ENCODE data around the gene DDX10. TPM values are rescaled to one million over a fixed set of nuclear protein-coding genes. Genes with fewer than 3 reads are reported as not detected.

Gene DDX10
- total RNA-seq, 8 experiments from 2014 or later, result 16.0 to 67.6 (median 21.6) TPM

GRCh38 chr11:108901359-108901758 is 236.5 kb downstream of the DDX10 start:
- in situ Hi-C loops (cut with MboI; ENCODE audit: low pct_unique_long_range_greater_than_20kb in 2 of 9, low sequenced_read_pairs in 9 of 9, unreplicated experiment in 9 of 9), result no loop called here
- 83 to 100% (median 98%) methylated on average over 1 to 3 of the region's 3 CpGs for WGBS, 10 experiments

GRCh38 chr11:108902027-108902469 is 237.2 kb downstream of the DDX10 start:
- 50 to 100% (median 79%) methylated on average over 1 to 2 of the region's 2 CpGs for WGBS, 10 experiments
- no peak overlapping the region for H3K27ac ChIP-seq
- H3K4me1 ChIP-seq (replicated peaks in 1 of 2), result peaks cover 0 to 16% of the 10 kb centered on the region in 2 donors
- ATAC-seq (replicated peaks in 6 of 8), result no peak
- in situ Hi-C loops (cut with MboI; ENCODE audit: low pct_unique_long_range_greater_than_20kb in 2 of 9, low sequenced_read_pairs in 9 of 9, unreplicated experiment in 9 of 9), result no loop called here
- no peak overlapping the region for H3K4me3 ChIP-seq

More at GRCh38 chr11:108901359-108901758, 236.5 kb downstream of the DDX10 start:
- no peak for ATAC-seq (replicated peaks in 6 of 8)
- Histone ChIP-seq H3K4me3 (no peak overlapping the region), H3K27ac (no peak overlapping the region), H3K4me1 (replicated peaks in 1 of 2) (peaks cover 0 to 9% of the 10 kb centered on the region in 2 donors)

GRCh38 chr11:108904480-108904879 is 239.6 kb downstream of the DDX10 start:
- Histone ChIP-seq H3K4me1 (replicated peaks in 1 of 2) (peaks cover 0 to 24% of the 10 kb centered on the region in 2 donors), H3K27ac (no peak overlapping the region), H3K4me3 (no peak overlapping the region)
- ATAC-seq (replicated peaks in 6 of 8), result peak in 2 of 8 experiments; percentile 44 to 69
- in situ Hi-C loops (cut with MboI; ENCODE audit: low pct_unique_long_range_greater_than_20kb in 2 of 9, low sequenced_read_pairs in 9 of 9, unreplicated experiment in 9 of 9), result no loop called here
- WGBS, 10 experiments, result 14 to 88% (median 67%) methylated on average over 1 of the region's 1 CpG; no CpG with 5 or more reads in 3 of the 10 experiments

- Histone ChIP-seq H3K4me3 (no peak overlapping the region), H3K27ac (no peak overlapping the region), H3K4me1 (replicated peaks in 1 of 2) (peaks cover 0 to 27% of the 10 kb centered on the region in 2 donors)
- peak; percentile 51 to 78 (median 66) for ATAC-seq (replicated peaks in 6 of 8)
- in situ Hi-C loops (cut with MboI; ENCODE audit: low pct_unique_long_range_greater_than_20kb in 2 of 9, low sequenced_read_pairs in 9 of 9, unreplicated experiment in 9 of 9), result no loop called here
Observed at GRCh38 chr11:108906329-108906728, 241.5 kb downstream of the DDX10 start.

- WGBS, 10 experiments, result 0 to 100% (median 70%) methylated on average over 1 to 2 of the region's 2 CpGs
- peaks cover 0 to 27% of the 10 kb centered on the region in 2 donors for H3K4me1 ChIP-seq (replicated peaks in 1 of 2)
- H3K27ac ChIP-seq, result no peak overlapping the region
- peak in 4 of 8 experiments; percentile 6 to 97 (median 83) for ATAC-seq (replicated peaks in 6 of 8)
- in situ Hi-C loops (cut with MboI; ENCODE audit: low pct_unique_long_range_greater_than_20kb in 2 of 9, low sequenced_read_pairs in 9 of 9, unreplicated experiment in 9 of 9), result no loop called here
- no peak overlapping the region for H3K4me3 ChIP-seq
Observed at GRCh38 chr11:108906826-108907225, 242.0 kb downstream of the DDX10 start.

GRCh38 chr11:108909041-108909440 is 244.2 kb downstream of the DDX10 start:
- Histone ChIP-seq H3K27ac (no peak overlapping the region), H3K4me1 (replicated peaks in 1 of 2) (peaks cover 0 to 24% of the 10 kb centered on the region in 2 donors), H3K4me3 (no peak overlapping the region)
- in situ Hi-C loops (cut with MboI; ENCODE audit: low pct_unique_long_range_greater_than_20kb in 2 of 9, low sequenced_read_pairs in 9 of 9, unreplicated experiment in 9 of 9), result no loop called here
- 53% methylated on average over 2 of the region's 5 CpGs; no CpG with 5 or more reads in 9 of the 10 experiments for WGBS, 10 experiments
- ATAC-seq (replicated peaks in 6 of 8), result peak in 4 of 8 experiments; percentile 45 to 82 (median 70)

GRCh38 chr11:108909921-108910320 is 245.1 kb downstream of the DDX10 start:
- peaks cover 0 to 20% of the 10 kb centered on the region in 2 donors for H3K4me1 ChIP-seq (replicated peaks in 1 of 2)

GRCh38 chr11:108912581-108912980 is 247.7 kb downstream of the DDX10 start:
- in situ Hi-C loops (cut with MboI; ENCODE audit: low pct_unique_long_range_greater_than_20kb in 2 of 9, low sequenced_read_pairs in 9 of 9, unreplicated experiment in 9 of 9), result no loop called here
- peaks cover 0 to 10% of the 10 kb centered on the region in 2 donors for H3K4me1 ChIP-seq (replicated peaks in 1 of 2)
- H3K4me3 ChIP-seq, result no peak overlapping the region
- H3K27ac ChIP-seq, result no peak overlapping the region
- no peak for ATAC-seq (replicated peaks in 6 of 8)
- WGBS, 10 experiments, result 42 to 100% (median 100%) methylated on average over 1 of the region's 1 CpG

More at GRCh38 chr11:108909921-108910320, 245.1 kb downstream of the DDX10 start:
- in situ Hi-C loops (cut with MboI; ENCODE audit: low pct_unique_long_range_greater_than_20kb in 2 of 9, low sequenced_read_pairs in 9 of 9, unreplicated experiment in 9 of 9), result no loop called here
- H3K27ac ChIP-seq, result no peak overlapping the region
- ATAC-seq (replicated peaks in 6 of 8), result no peak
- WGBS, 10 experiments, result 83 to 100% (median 100%) methylated on average over 1 to 3 of the region's 3 CpGs; no CpG with 5 or more reads in 2 of the 10 experiments
- no peak overlapping the region for H3K4me3 ChIP-seq

- in situ Hi-C loops (cut with MboI; ENCODE audit: low pct_unique_long_range_greater_than_20kb in 2 of 9, low sequenced_read_pairs in 9 of 9, unreplicated experiment in 9 of 9), result no loop called here
- no peak for ATAC-seq (replicated peaks in 6 of 8)
- Histone ChIP-seq H3K27ac (no peak overlapping the region), H3K4me1 (replicated peaks in 1 of 2) (peaks cover 0 to 10% of the 10 kb centered on the region in 2 donors), H3K4me3 (no peak overlapping the region)
- WGBS, 10 experiments, result 70 to 100% (median 93%) methylated on average over 1 to 4 of the region's 4 CpGs
Observed at GRCh38 chr11:108913204-108913603, 248.3 kb downstream of the DDX10 start.

- WGBS, 10 experiments, result 58 to 100% (median 88%) methylated on average over 1 to 2 of the region's 2 CpGs; no CpG with 5 or more reads in 1 of the 10 experiments
- Histone ChIP-seq H3K4me1 (replicated peaks in 1 of 2) (peaks cover 0 to 4% of the 10 kb centered on the region in 2 donors), H3K27ac (no peak overlapping the region), H3K4me3 (no peak overlapping the region)
- peak in 1 of 8 experiments; percentile 43 for ATAC-seq (replicated peaks in 6 of 8)
- in situ Hi-C loops (cut with MboI; ENCODE audit: low pct_unique_long_range_greater_than_20kb in 2 of 9, low sequenced_read_pairs in 9 of 9, unreplicated experiment in 9 of 9), result no loop called here
Observed at GRCh38 chr11:108914211-108914610, 249.3 kb downstream of the DDX10 start.

GRCh38 chr11:108914981-108915380 is 250.1 kb downstream of the DDX10 start:
- in situ Hi-C loops (cut with MboI; ENCODE audit: low pct_unique_long_range_greater_than_20kb in 2 of 9, low sequenced_read_pairs in 9 of 9, unreplicated experiment in 9 of 9), result no loop called here
- no peak overlapping the region for H3K27ac ChIP-seq
- no peak overlapping the region for H3K4me3 ChIP-seq
- no peak for ATAC-seq (replicated peaks in 6 of 8)
- no peaks in the 10 kb centered on the region for H3K4me1 ChIP-seq (replicated peaks in 1 of 2)

GRCh38 chr11:108915666-108916065 is 250.8 kb downstream of the DDX10 start:
- H3K4me3 ChIP-seq, result no peak overlapping the region
- in situ Hi-C loops (cut with MboI; ENCODE audit: low pct_unique_long_range_greater_than_20kb in 2 of 9, low sequenced_read_pairs in 9 of 9, unreplicated experiment in 9 of 9), result no loop called here
- ATAC-seq (replicated peaks in 6 of 8), result no peak
- H3K27ac ChIP-seq, result no peak overlapping the region
- WGBS, 10 experiments, result 7 to 100% (median 81%) methylated on average over 1 to 2 of the region's 2 CpGs
- no peaks in the 10 kb centered on the region for H3K4me1 ChIP-seq (replicated peaks in 1 of 2)

- in situ Hi-C loops (cut with MboI; ENCODE audit: low pct_unique_long_range_greater_than_20kb in 2 of 9, low sequenced_read_pairs in 9 of 9, unreplicated experiment in 9 of 9), result no loop called here
- WGBS, 10 experiments, result 27 to 100% (median 71%) methylated on average over 1 of the region's 1 CpG; no CpG with 5 or more reads in 2 of the 10 experiments
- ATAC-seq (replicated peaks in 6 of 8), result no peak
- Histone ChIP-seq H3K27ac (no peak overlapping the region), H3K4me3 (no peak overlapping the region), H3K4me1 (replicated peaks in 1 of 2) (no peaks in the 10 kb centered on the region)
Observed at GRCh38 chr11:108916290-108916689, 251.4 kb downstream of the DDX10 start.

GRCh38 chr11:108916935-108917334 is 252.1 kb downstream of the DDX10 start:
- Histone ChIP-seq H3K4me3 (no peak overlapping the region), H3K4me1 (replicated peaks in 1 of 2) (no peaks in the 10 kb centered on the region), H3K27ac (no peak overlapping the region)
- no peak for ATAC-seq (replicated peaks in 6 of 8)
- in situ Hi-C loops (cut with MboI; ENCODE audit: low pct_unique_long_range_greater_than_20kb in 2 of 9, low sequenced_read_pairs in 9 of 9, unreplicated experiment in 9 of 9), result no loop called here
- WGBS, 10 experiments, result 57 to 100% (median 90%) methylated on average over 1 to 2 of the region's 2 CpGs; no CpG with 5 or more reads in 1 of the 10 experiments
